Neutrophil (primary cell): ENCODE measurements around the gene ADIG.
A peak's percentile ranks its signal among the peaks of the same experiment; 100 is the strongest.

Source experiments
- H3K27ac ChIP-seq: fragments of 200-600 bp; sonication (generic); 2 replicates; pipeline ENCODE4 v1.5.1; 2016; ENCODE audit warnings: mild to moderate bottlenecking, moderate library complexity
- H3K27me3 ChIP-seq: fragments of 200-600 bp; sonication (generic); 2 replicates; pipeline ENCODE4 v1.6.0; 2016; ENCODE audit warnings: mild to moderate bottlenecking
- H3K36me3 ChIP-seq: fragments of 200-600 bp; sonication (generic); 2 replicates; pipeline ENCODE4 v1.5.1; 2017
- H3K4me1 ChIP-seq, 2 experiments: fragments of 200-600 bp in 1 of 2; sonication (generic) in 1 of 2; 1 replicate in 1 of 2; 2 replicates in 1 of 2; pipeline versions ENCODE4 v1.5.1 to v1.6.1; 2013 to 2016; ENCODE audit warnings: low read depth in 1 of 2, low read length in 1 of 2, mild to moderate bottlenecking in 1 of 2, moderate library complexity in 1 of 2; ENCODE audit not compliant: control insufficient read depth in 1 of 2, insufficient read depth in 1 of 2
- H3K4me3 ChIP-seq, 2 experiments: fragments of 200-600 bp in 1 of 2; sonication (generic) in 1 of 2; 1 replicate in 1 of 2; 2 replicates in 1 of 2; pipeline ENCODE4 v1.5.1; 2013 to 2016; ENCODE audit warnings: low read depth in 1 of 2, low read length in 1 of 2, mild to moderate bottlenecking in 1 of 2, moderate library complexity in 1 of 2
- H3K9me3 ChIP-seq: fragments of 200-600 bp; sonication (generic); 2 replicates; pipeline ENCODE4 v1.5.1; 2016
- TF ChIP-seq, protein P1 (sequence below): fragments of 200-600 bp; sonication (generic); IDR thresholded peaks from 2 replicates; pipeline ENCODE4 v1.5.1; 2016; ENCODE audit warnings: antibody characterized with exemption

The ADIG gene

DNA sequence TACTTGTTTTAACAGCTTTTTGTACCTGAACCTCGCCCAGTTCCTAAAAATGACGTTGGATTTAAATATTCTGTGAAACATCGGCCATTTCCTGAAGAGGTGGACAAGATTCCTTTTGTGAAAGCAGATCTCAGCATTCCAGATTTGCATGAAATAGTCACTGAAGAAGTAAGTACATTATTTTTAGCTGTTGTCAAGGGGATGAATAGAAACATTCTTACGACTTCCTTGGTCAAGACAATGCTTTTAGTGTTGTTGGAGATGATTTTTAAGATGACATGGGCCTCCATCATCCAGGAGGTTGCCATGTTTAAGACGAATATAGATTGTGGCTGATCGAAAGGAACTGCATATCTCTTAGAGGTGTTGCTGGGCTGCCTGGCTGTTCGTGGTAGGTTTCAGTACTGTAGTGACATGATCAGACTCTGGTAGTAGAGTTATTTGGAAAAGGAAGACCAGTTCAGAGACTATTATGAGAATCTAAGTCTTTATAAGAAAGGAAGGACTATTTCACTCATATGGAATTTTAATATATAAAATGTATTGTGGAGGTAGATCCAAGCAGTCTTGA lies 29.9 kb upstream of the ADIG start:
- Histone ChIP-seq H3K4me3 (no peak overlapping the region), H3K27me3 (no peaks in the 10 kb centered on the region), H3K4me1 (peaks cover 19% of the 10 kb centered on the region in 2 experiments), H3K36me3 (peaks cover 84% of the 10 kb centered on the region), H3K27ac (no peak overlapping the region), H3K9me3 (no peaks in the 10 kb centered on the region)
- TF ChIP-seq, protein P1, sequence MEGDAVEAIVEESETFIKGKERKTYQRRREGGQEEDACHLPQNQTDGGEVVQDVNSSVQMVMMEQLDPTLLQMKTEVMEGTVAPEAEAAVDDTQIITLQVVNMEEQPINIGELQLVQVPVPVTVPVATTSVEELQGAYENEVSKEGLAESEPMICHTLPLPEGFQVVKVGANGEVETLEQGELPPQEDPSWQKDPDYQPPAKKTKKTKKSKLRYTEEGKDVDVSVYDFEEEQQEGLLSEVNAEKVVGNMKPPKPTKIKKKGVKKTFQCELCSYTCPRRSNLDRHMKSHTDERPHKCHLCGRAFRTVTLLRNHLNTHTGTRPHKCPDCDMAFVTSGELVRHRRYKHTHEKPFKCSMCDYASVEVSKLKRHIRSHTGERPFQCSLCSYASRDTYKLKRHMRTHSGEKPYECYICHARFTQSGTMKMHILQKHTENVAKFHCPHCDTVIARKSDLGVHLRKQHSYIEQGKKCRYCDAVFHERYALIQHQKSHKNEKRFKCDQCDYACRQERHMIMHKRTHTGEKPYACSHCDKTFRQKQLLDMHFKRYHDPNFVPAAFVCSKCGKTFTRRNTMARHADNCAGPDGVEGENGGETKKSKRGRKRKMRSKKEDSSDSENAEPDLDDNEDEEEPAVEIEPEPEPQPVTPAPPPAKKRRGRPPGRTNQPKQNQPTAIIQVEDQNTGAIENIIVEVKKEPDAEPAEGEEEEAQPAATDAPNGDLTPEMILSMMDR: no peak

DNA sequence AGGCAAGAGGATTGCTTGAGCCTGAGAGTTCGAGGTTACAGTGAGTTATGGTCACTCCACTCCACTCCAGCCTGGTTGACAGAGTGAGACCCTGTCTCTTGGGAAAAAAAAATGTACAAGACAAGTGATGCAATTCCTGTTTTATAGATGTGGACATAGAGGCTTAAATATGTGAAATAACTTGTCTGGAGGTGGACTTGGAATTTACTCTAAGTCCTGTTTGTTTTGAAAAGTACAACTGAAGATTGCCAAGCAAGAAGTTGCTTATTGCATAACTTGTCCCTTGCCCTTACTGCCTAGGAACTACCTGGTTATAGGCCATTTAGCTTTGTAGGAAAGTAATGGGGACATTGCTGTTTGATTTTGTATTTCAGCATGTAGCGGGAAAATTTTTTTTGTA lies 26.0 kb upstream of the ADIG start:
- H3K4me3 ChIP-seq: no peak overlapping the region
- H3K27ac ChIP-seq: peak overlapping the region; percentile 43
- TF ChIP-seq, protein P1: no peak
- H3K9me3 ChIP-seq: no peaks in the 10 kb centered on the region
- no peaks in the 10 kb centered on the region for H3K27me3 ChIP-seq
- H3K4me1 ChIP-seq: peaks cover 19% of the 10 kb centered on the region in 2 experiments
- H3K36me3 ChIP-seq: peaks cover 81% of the 10 kb centered on the region

DNA sequence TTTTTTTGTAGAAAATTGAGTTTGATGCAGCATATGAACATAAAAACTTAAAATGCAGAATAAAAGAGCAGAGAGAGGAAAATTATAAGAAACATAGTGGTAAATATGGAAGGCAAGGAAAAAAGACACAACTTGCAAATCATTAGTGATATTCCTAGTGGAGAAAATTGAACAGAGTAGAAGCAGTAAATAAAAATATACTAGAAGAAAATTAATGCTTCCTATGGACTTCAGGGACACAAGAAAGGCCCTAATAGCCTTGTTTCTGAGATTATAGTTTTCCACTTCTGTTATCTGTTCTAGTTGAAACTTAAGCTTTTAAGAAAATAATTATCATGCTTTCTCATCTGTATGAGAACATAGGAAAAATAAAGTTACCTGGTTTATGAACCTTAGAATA lies 25.6 kb upstream of the ADIG start:
- peaks cover 81% of the 10 kb centered on the region for H3K36me3 ChIP-seq
- no peaks in the 10 kb centered on the region for H3K27me3 ChIP-seq
- H3K27ac ChIP-seq: peak overlapping the region; percentile 43

DNA sequence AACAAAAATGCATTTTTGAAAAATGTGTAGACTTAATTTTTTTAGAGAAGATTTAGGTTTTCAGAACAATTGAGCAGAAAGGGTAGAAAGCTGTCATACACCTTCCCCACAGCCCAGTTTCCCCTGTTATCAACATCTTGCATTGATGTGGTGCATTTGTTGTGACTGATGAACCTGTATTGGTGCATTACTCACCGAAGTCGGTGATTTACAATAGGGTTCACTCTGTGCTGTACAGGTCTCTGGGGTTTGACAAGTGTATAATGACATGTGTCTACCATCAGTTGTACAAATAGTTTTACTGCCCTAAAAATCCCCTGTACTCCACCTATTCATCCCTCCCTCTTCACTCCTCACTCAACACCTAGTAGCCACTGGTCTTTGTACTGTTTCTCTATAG lies 23.8 kb upstream of the ADIG start:
- Histone ChIP-seq H3K27me3 (no peaks in the 10 kb centered on the region), H3K36me3 (peaks cover 75% of the 10 kb centered on the region)

More for the DNA sequence above, 25.6 kb upstream of the ADIG start:
- H3K9me3 ChIP-seq: no peaks in the 10 kb centered on the region
- no peak overlapping the region for H3K4me3 ChIP-seq
- TF ChIP-seq, protein P1: no peak
- H3K4me1 ChIP-seq: peaks cover 19% of the 10 kb centered on the region in 2 experiments

DNA sequence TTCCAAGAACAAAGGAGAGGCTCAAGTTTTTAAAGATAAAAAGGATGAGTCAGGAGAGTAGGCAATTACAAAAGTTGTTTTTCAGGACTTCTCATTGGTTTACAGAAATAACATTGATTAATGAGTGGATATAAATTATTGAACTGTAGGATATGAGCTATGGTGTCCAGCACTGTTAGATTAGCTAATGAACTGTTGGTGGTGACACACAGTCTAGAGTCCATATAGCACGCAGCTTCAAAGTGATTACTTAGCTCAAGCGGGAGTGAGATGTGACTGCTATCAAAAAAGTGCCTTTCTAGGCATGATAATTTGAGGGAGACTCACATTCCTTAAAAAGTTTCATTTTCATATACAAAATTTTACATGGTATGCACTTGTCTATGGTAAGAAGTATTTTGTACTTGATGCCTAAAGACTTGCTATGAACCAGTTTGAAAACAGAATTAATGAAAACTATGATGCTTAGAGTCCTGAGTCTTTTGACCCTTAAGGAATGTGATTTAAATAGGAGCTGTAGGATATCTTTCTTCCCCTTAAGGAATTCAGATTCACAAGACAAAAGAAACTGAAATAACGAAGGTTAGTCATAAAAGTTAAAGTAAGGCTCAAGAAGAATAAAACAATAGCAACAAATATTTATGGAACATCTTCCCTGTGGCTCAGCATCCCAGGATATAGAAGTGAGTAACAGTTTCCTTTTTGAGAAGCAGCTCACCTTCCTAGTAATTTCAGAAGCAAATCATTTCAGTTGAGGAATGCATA lies 22.2 kb upstream of the ADIG start:
- TF ChIP-seq, protein P1: no peak
- Histone ChIP-seq H3K4me1 (peaks cover 9 to 11% of the 10 kb centered on the region in 2 experiments), H3K4me3 (no peak overlapping the region), H3K36me3 (peaks cover 78% of the 10 kb centered on the region), H3K27me3 (no peaks in the 10 kb centered on the region), H3K27ac (no peak overlapping the region), H3K9me3 (no peaks in the 10 kb centered on the region)

More for the DNA sequence above, 23.8 kb upstream of the ADIG start:
- Histone ChIP-seq H3K9me3 (no peaks in the 10 kb centered on the region), H3K4me3 (no peak overlapping the region), H3K4me1 (peaks cover 19% of the 10 kb centered on the region in 2 experiments), H3K27ac (no peak overlapping the region)
- TF ChIP-seq, protein P1: no peak
